ENCODE results near the gene ANKRD11.

- TF ChIP-seq POLR2AphosphoS5 (IDR thresholded peaks at IDR 0.05; ENCODE audit: low read depth, low read length) (no peak), CTCF (IDR thresholded peaks at IDR 0.05) (no peak), REST (IDR thresholded peaks at IDR 0.05; ENCODE audit: insufficient read depth in 1 of 2, low read depth in 2 of 2, low read length in 1 of 2) (no peak), TCF7L2 (IDR thresholded peaks at IDR 0.05; ENCODE audit: low read depth, low read length) (no peak), SIN3A (IDR thresholded peaks at IDR 0.05; ENCODE audit: borderline replicate concordance, insufficient read depth, low read depth, low read length) (no peak)
Measured at GRCh38 chr16:89478576-89479221, 11.7 kb downstream of the ANKRD11 start.

Measured in Panc1 (cell line).